Endothelial cell of umbilical vein (primary cell): ENCODE measurements around the gene MTRF1L. TPM values are rescaled to one million over a fixed set of nuclear protein-coding genes. Genes with fewer than 3 reads are reported as not detected.

Experiments used
- BruUV-seq: library from RNA; stranded (reverse); fragments of 400-500 nt; replicated peaks from 2 replicates; lab custom pipeline; 2021; lab: Mats Ljungman, UMichigan
- CTCF ChIA-PET: fragments of 300-600, 350-600 bp; sonication (Branson Sonifier 250); formaldehyde crosslinking; loops from one replicate; lab custom pipeline; 2021; ENCODE audit warnings: antibody characterized with exemption, inconsistent platforms; lab: Charles Lee
- POLR2A ChIA-PET: fragments of 300-600, 350-600 bp; sonication (Branson Sonifier 250); formaldehyde crosslinking; loops from one replicate; lab custom pipeline; 2021; ENCODE audit warnings: antibody characterized with exemption, inconsistent platforms; lab: Charles Lee
- DNase-seq: peaks from one replicate; pipeline ENCODE4 v3.0.0-alpha.2; 2011; ENCODE audit warnings: low read depth, low spot score
- FAIRE-seq: peaks from 2 replicates; lab custom pipeline; 2011; peaks lifted over from hg19 to GRCh38; lab: Jason Lieb, UNC
- H2AFZ ChIP-seq: 2 replicates; pipeline ENCODE4 v1.6.0; 2012; ENCODE audit warnings: low read depth, low read length, control low read depth, inconsistent platforms
- H3K27ac ChIP-seq: 2 replicates; pipeline ENCODE4 v1.5.1; 2011; ENCODE audit warnings: low read depth, mild to moderate bottlenecking, control low read depth, low read length, moderate library complexity; ENCODE audit not compliant: insufficient read depth
- H3K27me3 ChIP-seq, 2 experiments: 2 replicates each; pipeline versions ENCODE4 v1.6.0 to v1.6.1; 2011; ENCODE audit warnings: low read length in 2 of 2, mixed read lengths in 1 of 2; ENCODE audit not compliant: control insufficient read depth in 2 of 2, insufficient read depth in 2 of 2
- H3K36me3 ChIP-seq, 2 experiments: 2 replicates in 1 of 2; 3 replicates in 1 of 2; pipeline ENCODE4 v1.5.1; 2011; ENCODE audit warnings: low read length in 2 of 2, mild to moderate bottlenecking in 1 of 2, moderate library complexity in 1 of 2; ENCODE audit not compliant: control insufficient read depth in 2 of 2, insufficient read depth in 2 of 2; ENCODE audit errors: extremely low read depth in 1 of 2
- H3K4me1 ChIP-seq: 3 replicates; pipeline ENCODE4 v1.5.1; 2011; ENCODE audit warnings: mild to moderate bottlenecking, low read length; ENCODE audit not compliant: control insufficient read depth, insufficient read depth; ENCODE audit errors: extremely low read depth
- H3K4me2 ChIP-seq: 2 replicates; pipeline ENCODE4 v1.6.1; 2011; ENCODE audit warnings: low read length, control low read depth, mixed read lengths; ENCODE audit not compliant: insufficient read depth
- H3K4me3 ChIP-seq, 3 experiments: fragments of 200-600 bp in 1 of 3; sonication (generic), shearing (Covaris generic) in 1 of 3; replicated peaks in 1 of 3; 2 replicates each; pipeline ENCODE4 v1.5.1; 2011 to 2016; ENCODE audit warnings: control low read depth in 3 of 3, low read length in 3 of 3, mild to moderate bottlenecking in 2 of 3, inconsistent platforms in 1 of 3, low read depth in 1 of 3, moderate library complexity in 1 of 3; ENCODE audit not compliant: insufficient read depth in 1 of 3
- H3K79me2 ChIP-seq: 2 replicates; pipeline ENCODE4 v1.6.0; 2012; ENCODE audit warnings: low read length, inconsistent platforms; ENCODE audit not compliant: control insufficient read depth, insufficient read depth
- H3K9ac ChIP-seq: replicated peaks from 2 replicates; pipeline ENCODE3; 2011; ENCODE audit warnings: low read length, control low read depth; ENCODE audit not compliant: insufficient read depth; ENCODE audit errors: extremely low read depth
- H3K9me1 ChIP-seq: replicated peaks from 3 replicates; pipeline ENCODE4 v1.6.0; 2011; ENCODE audit warnings: mild to moderate bottlenecking, low read length; ENCODE audit not compliant: control insufficient read depth, insufficient read depth; ENCODE audit errors: extremely low read depth
- H3K9me3 ChIP-seq: replicated peaks from 2 replicates; pipeline ENCODE4 v1.5.1; 2012; ENCODE audit warnings: low read length, inconsistent platforms; ENCODE audit not compliant: control insufficient read depth, insufficient read depth
- H4K20me1 ChIP-seq: replicated peaks from 2 replicates; pipeline ENCODE3; 2011; ENCODE audit warnings: mild to moderate bottlenecking, low read length; ENCODE audit not compliant: control insufficient read depth, insufficient read depth; ENCODE audit errors: extremely low read depth
- CTCF ChIP-seq, 2 donors: IDR thresholded peaks; 1 replicate in 1 of 2; 2 replicates in 1 of 2; pipeline ENCODE4 v1.5.1; 2011; ENCODE audit warnings: low read length in 2 of 2, mild to moderate bottlenecking in 2 of 2, moderate library complexity in 2 of 2, control low read depth in 1 of 2, inconsistent platforms in 1 of 2, low read depth in 1 of 2; ENCODE audit not compliant: insufficient read depth in 1 of 2; ENCODE audit errors: extremely low read depth in 1 of 2
- EZH2 ChIP-seq: IDR thresholded peaks from 2 replicates; pipeline ENCODE4 v1.6.1; 2012; ENCODE audit warnings: borderline replicate concordance, low read depth, mild to moderate bottlenecking, moderate library complexity, low read length, inconsistent platforms; ENCODE audit not compliant: severe bottlenecking
- FOS ChIP-seq: IDR thresholded peaks from 2 replicates; pipeline ENCODE4 v1.6.1; 2011; ENCODE audit warnings: mild to moderate bottlenecking, low read length, moderate library complexity, borderline replicate concordance; ENCODE audit not compliant: insufficient read depth
- GATA2 ChIP-seq: IDR thresholded peaks from 2 replicates; pipeline ENCODE4 v1.7.0; 2011; ENCODE audit warnings: low read depth, mild to moderate bottlenecking, moderate library complexity, mixed read lengths, low read length; ENCODE audit not compliant: insufficient read length, insufficient read depth
- JUN ChIP-seq: IDR thresholded peaks from 2 replicates; pipeline ENCODE4 v1.6.1; 2011; ENCODE audit warnings: borderline replicate concordance, low read depth; ENCODE audit not compliant: insufficient read length, insufficient read depth
- MAX ChIP-seq: IDR thresholded peaks from 2 replicates; pipeline ENCODE4 v1.6.1; 2011; ENCODE audit not compliant: insufficient read depth, insufficient read length
- MYC ChIP-seq: IDR thresholded peaks from one replicate; pipeline ENCODE4 v1.6.1; 2011; ENCODE audit warnings: mild to moderate bottlenecking, low read depth, low read length
- POLR2A ChIP-seq: IDR thresholded peaks from 2 replicates; pipeline ENCODE4 v1.6.1; 2012; ENCODE audit warnings: low read depth, mild to moderate bottlenecking, control low read depth, low read length
- dilution Hi-C: fragments of 300-500 bp; cut with MboI; formaldehyde crosslinking; loops from one replicate; pipeline ENCODE4 v1.15.0; 2019; ENCODE audit warnings: low sequenced_read_pairs; ENCODE audit not compliant: extremely low pct_ligation_motif_present
- intact Hi-C: fragments of 100-400 bp; cut with micrococcal nuclease; formaldehyde crosslinking; loops from one replicate; pipeline ENCODE4 v1.10.0; 2022
- polyA plus RNA-seq, 4 experiments: library from polyadenylated mRNA; depleted of rRNA in 3 of 4; stranded (reverse) in 3 of 4; unstranded in 1 of 4; fragments of >200 nt; gene quantifications; 2 replicates each; pipeline versions ENCODE4 v1.2.1 to v1.2.3, GENCODE V29; 2011 to 2012; ENCODE audit warnings: missing spikeins in 1 of 4
- small RNA-seq: library from RNA; depleted of rRNA; stranded (forward); fragments of <200 nt; gene quantifications from one replicate; pipeline ENCODE3, GENCODE V24; 2012; ENCODE audit warnings: low replicate concordance, low read depth; ENCODE audit not compliant: insufficient read depth, insufficient read length
- total RNA-seq: library from RNA; stranded (reverse); gene quantifications from 2 replicates; pipeline ENCODE4 v1.2.3, GENCODE V29; 2021

MTRF1L gene
- total and polyA plus RNA-seq, 2 donors (not counting 3 experiments of a cell fraction or from before 2014, with no cell fraction given) = 6.2 to 27.5 TPM

DNA sequence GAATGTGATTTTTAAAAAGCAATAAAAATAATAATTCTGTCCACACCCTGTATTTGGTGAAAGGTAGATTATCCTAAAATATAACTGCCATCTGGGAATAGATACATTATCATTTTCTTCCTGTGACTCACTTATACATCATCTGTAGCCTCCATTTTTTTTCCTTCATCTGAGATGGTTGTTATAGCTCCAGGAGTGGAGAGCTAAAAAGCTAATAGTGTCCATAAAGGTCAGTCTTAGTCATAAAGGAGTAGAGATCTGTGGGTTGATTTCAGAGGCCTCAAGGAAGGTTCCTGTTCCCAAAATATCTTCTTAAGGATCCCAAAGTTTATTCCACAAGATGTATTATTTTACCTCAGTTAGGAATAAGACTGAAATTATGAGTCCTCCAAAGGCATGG lies 60.8 kb downstream of the MTRF1L start:
- Histone ChIP-seq H3K27ac (no peak overlapping the region), H3K4me2 (no peak overlapping the region), H3K9me3 (no peaks in the 10 kb centered on the region), H2AFZ (no peak overlapping the region), H3K9ac (no peak overlapping the region), H3K79me2 (no peaks in the 10 kb centered on the region), H3K9me1 (no peaks in the 10 kb centered on the region), H3K36me3 (no peaks in the 10 kb centered on the region), H3K4me3 (no peak overlapping the region), H3K27me3 (no peaks in the 10 kb centered on the region), H4K20me1 (no peaks in the 10 kb centered on the region), H3K4me1 (no peaks in the 10 kb centered on the region)
- dilution Hi-C loops = no loop called here
- FAIRE-seq = no peak
- no TSS peak for BruUV-seq
- TF ChIP-seq MYC (no peak), FOS (no peak), CTCF (IDR thresholded peaks at IDR 0.05; ENCODE audit: extremely low read depth in 1 of 2, insufficient read depth in 1 of 2, low read depth in 1 of 2, low read length in 2 of 2) (no peak), POLR2A (no peak), JUN (no peak), GATA2 (no peak), MAX (no peak), EZH2 (no peak)
- CTCF ChIA-PET = no interaction called here
- intact Hi-C loops = no loop called here
- no peak for DNase-seq
- POLR2A ChIA-PET = no interaction called here

Small RNA genes lying within 50 kb of the gene (small RNA-seq; reads per million reads assigned to genes)
- gene AL080276.1 = not detected

Other genes with a start within 250 kb of the MTRF1L start
- gene FBXO5, start 19.7 kb downstream of the MTRF1L start, total RNA-seq = 27.1 and 28.1 TPM in 2 replicates
- 5.4 and 6.1 TPM in 2 replicates for gene FBXO5, start 19.7 kb downstream of the MTRF1L start, polyA plus RNA-seq
- gene RGS17, start 128.6 kb upstream of the MTRF1L start, total RNA-seq = 1.1 and 2.3 TPM in 2 replicates
- gene RGS17, start 128.6 kb upstream of the MTRF1L start, polyA plus RNA-seq = 0.18 and 0.40 TPM in 2 replicates